Testis (tissue), 3 donors: ENCODE data around the gene HECTD4. TPM values are rescaled to one million over a fixed set of nuclear protein-coding genes. Genes with fewer than 3 reads are reported as not detected.
"Not testable (repeated sequence)": the region's sequence is repeated elsewhere in the genome, so short reads cannot be mapped to it uniquely, and the experiment has no call there.

Experiments
- DNase-seq: peaks from one replicate; pipeline ENCODE4 v3.0.0-alpha.2; 2019
- H3K27ac ChIP-seq, 2 donors: fragments of 200-600 bp; sonication (generic); one replicate each; pipeline ENCODE4 v1.5.1; 2019
- H3K27me3 ChIP-seq: fragments of 200-600 bp; sonication (generic); one replicate; pipeline ENCODE4 v1.5.1; 2019
- H3K36me3 ChIP-seq: fragments of 200-600 bp; sonication (generic); one replicate; pipeline ENCODE4 v1.5.1; 2017; ENCODE audit warnings: low read depth; ENCODE audit errors: missing control alignments
- H3K4me1 ChIP-seq: fragments of 200-600 bp; sonication (generic); one replicate; pipeline ENCODE4 v1.5.1; 2019
- H3K4me3 ChIP-seq, 2 donors: fragments of 200-600 bp; sonication (generic); one replicate each; pipeline ENCODE4 v1.5.1; 2017 to 2019
- H3K9me3 ChIP-seq: fragments of 200-600 bp; sonication (generic); one replicate; pipeline ENCODE4 v1.5.1; 2017
- POLR2A ChIP-seq: fragments of 450-650 bp; IDR thresholded peaks from one replicate; pipeline ENCODE4 v1.6.1; 2017; ENCODE audit warnings: antibody characterized with exemption, mild to moderate bottlenecking, moderate library complexity
- WGBS, 2 donors: methylation state at CpG; one replicate each; pipeline ENCODE4 v1.1.5; 2018; 5-methylcytosine and 5-hydroxymethylcytosine counted together
- intact Hi-C: fragments of 100-400 bp; cut with DNase I; formaldehyde crosslinking; loops from one replicate; pipeline ENCODE4 v1.15.1; 2023; ENCODE audit warnings: low total_unique reads
- polyA plus RNA-seq: library from polyadenylated mRNA; stranded (reverse); fragments of 350-450 nt; fragmentation: Illumina TruSeq; extraction: RNeasy Lipid Tissue Mini Kit (QIAGEN cat#74804); gene quantifications from one replicate; pipeline ENCODE4 v1.2.3, GENCODE V29; 2014; ENCODE audit warnings: low read depth, low replicate concordance; ENCODE audit not compliant: insufficient read depth
- total RNA-seq, 2 donors: library from RNA; depleted of rRNA; stranded (reverse); fragments of >200 nt; gene quantifications; one replicate each; pipeline ENCODE4 v1.2.3, GENCODE V29; 2016
- TF ChIP-seq, protein P1 (sequence below), 3 experiments: fragments of 450-650 bp in 2 of 3; fragments of 200-600 bp in 1 of 3; sonication (generic) in 1 of 3; IDR thresholded peaks; one replicate each; pipeline ENCODE4 v1.5.1; 2016 to 2019; ENCODE audit warnings: antibody characterized with exemption in 3 of 3, mild to moderate bottlenecking in 2 of 3, moderate library complexity in 1 of 3

HECTD4 gene
- total and polyA plus RNA-seq, 3 donors from 2014 or later: 49.6 to 91.8 (median 68.8) TPM

GRCh38 chr12:112352921-112353320 lies 29.3 kb downstream of the HECTD4 start:
- no peak for TF ChIP-seq POLR2A
- TF ChIP-seq, protein P1, sequence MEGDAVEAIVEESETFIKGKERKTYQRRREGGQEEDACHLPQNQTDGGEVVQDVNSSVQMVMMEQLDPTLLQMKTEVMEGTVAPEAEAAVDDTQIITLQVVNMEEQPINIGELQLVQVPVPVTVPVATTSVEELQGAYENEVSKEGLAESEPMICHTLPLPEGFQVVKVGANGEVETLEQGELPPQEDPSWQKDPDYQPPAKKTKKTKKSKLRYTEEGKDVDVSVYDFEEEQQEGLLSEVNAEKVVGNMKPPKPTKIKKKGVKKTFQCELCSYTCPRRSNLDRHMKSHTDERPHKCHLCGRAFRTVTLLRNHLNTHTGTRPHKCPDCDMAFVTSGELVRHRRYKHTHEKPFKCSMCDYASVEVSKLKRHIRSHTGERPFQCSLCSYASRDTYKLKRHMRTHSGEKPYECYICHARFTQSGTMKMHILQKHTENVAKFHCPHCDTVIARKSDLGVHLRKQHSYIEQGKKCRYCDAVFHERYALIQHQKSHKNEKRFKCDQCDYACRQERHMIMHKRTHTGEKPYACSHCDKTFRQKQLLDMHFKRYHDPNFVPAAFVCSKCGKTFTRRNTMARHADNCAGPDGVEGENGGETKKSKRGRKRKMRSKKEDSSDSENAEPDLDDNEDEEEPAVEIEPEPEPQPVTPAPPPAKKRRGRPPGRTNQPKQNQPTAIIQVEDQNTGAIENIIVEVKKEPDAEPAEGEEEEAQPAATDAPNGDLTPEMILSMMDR (IDR thresholded peaks at IDR 0.05): no peak
- intact Hi-C loops: no loop called here
- no peak overlapping the region for H3K27ac ChIP-seq
- H3K4me3 ChIP-seq: no peak overlapping the region
- H3K4me1 ChIP-seq: no peaks in the 10 kb centered on the region
- WGBS, 2 donors: 95 to 96% methylated on average over 1 of the region's 1 CpG
- H3K27me3 ChIP-seq: no peaks in the 10 kb centered on the region
- DNase-seq: no peak
- no peaks in the 10 kb centered on the region for H3K9me3 ChIP-seq
- no peaks in the 10 kb centered on the region for H3K36me3 ChIP-seq

- no peak overlapping the region for H3K27ac ChIP-seq
- no peaks in the 10 kb centered on the region for H3K4me1 ChIP-seq
Observed at GRCh38 chr12:112350593-112351592, 31.3 kb downstream of the HECTD4 start.

GRCh38 chr12:112349431-112349830 lies 32.8 kb downstream of the HECTD4 start:
- no peaks in the 10 kb centered on the region for H3K27me3 ChIP-seq
- WGBS, 2 donors: 43 to 55% methylated on average over 2 of the region's 2 CpGs
- H3K9me3 ChIP-seq: no peaks in the 10 kb centered on the region
- no peak for DNase-seq
- no peak for TF ChIP-seq POLR2A
- TF ChIP-seq, protein P1 (IDR thresholded peaks at IDR 0.05): no peak
- no peaks in the 10 kb centered on the region for H3K36me3 ChIP-seq
- H3K4me3 ChIP-seq: no peak overlapping the region
- no peaks in the 10 kb centered on the region for H3K4me1 ChIP-seq
- intact Hi-C loops: no loop called here
- H3K27ac ChIP-seq: no peak overlapping the region

More at GRCh38 chr12:112350593-112351592, 31.3 kb downstream of the HECTD4 start:
- Histone ChIP-seq H3K4me3 (no peak overlapping the region), H3K27me3 (no peaks in the 10 kb centered on the region), H3K9me3 (no peaks in the 10 kb centered on the region), H3K36me3 (no peaks in the 10 kb centered on the region)
- DNase-seq: no peak
- TF ChIP-seq, protein P1 (IDR thresholded peaks at IDR 0.05): no peak
- TF ChIP-seq POLR2A: no peak
- intact Hi-C loops: no loop called here
- WGBS, 2 donors: 70 to 82% methylated on average over 3 of the region's 3 CpGs

GRCh38 chr12:112348926-112349325 lies 33.3 kb downstream of the HECTD4 start:
- H3K27me3 ChIP-seq, H3K4me1 ChIP-seq, intact Hi-C loops, H3K4me3 ChIP-seq, H3K27ac ChIP-seq, H3K36me3 ChIP-seq, DNase-seq, H3K9me3 ChIP-seq: not testable (repeated sequence)
- 97 to 98% methylated on average over 6 of the region's 6 CpGs for WGBS, 2 donors

- whole genome bisulfite sequencing, 2 donors: 81 to 85% methylated on average over 2 of the region's 2 CpGs
- DNase-seq: no peak
- intact Hi-C loops: no loop called here
- Histone ChIP-seq H3K4me1 (no peaks in the 10 kb centered on the region), H3K4me3 (no peak overlapping the region), H3K27ac (no peak overlapping the region), H3K9me3 (no peaks in the 10 kb centered on the region), H3K36me3 (no peaks in the 10 kb centered on the region), H3K27me3 (no peaks in the 10 kb centered on the region)
- TF ChIP-seq, protein P1 (IDR thresholded peaks at IDR 0.05): no peak
- no peak for TF ChIP-seq POLR2A
Observed at GRCh38 chr12:112347581-112347982, 34.6 kb downstream of the HECTD4 start.
